ENCODE measurements around the gene PPP1R7. TPM values are rescaled to one million over a fixed set of nuclear protein-coding genes. Genes with fewer than 3 reads are reported as not detected.
A peak's percentile ranks its signal among the peaks of the same experiment; 100 is the strongest.

PPP1R7 gene
- total and polyA plus RNA-seq, 9 of the 15 experiments (the other 6 are each of a cell fraction or from before 2014, with no cell fraction given): 37.5 to 75.0 (median 50.5) TPM

DNA sequence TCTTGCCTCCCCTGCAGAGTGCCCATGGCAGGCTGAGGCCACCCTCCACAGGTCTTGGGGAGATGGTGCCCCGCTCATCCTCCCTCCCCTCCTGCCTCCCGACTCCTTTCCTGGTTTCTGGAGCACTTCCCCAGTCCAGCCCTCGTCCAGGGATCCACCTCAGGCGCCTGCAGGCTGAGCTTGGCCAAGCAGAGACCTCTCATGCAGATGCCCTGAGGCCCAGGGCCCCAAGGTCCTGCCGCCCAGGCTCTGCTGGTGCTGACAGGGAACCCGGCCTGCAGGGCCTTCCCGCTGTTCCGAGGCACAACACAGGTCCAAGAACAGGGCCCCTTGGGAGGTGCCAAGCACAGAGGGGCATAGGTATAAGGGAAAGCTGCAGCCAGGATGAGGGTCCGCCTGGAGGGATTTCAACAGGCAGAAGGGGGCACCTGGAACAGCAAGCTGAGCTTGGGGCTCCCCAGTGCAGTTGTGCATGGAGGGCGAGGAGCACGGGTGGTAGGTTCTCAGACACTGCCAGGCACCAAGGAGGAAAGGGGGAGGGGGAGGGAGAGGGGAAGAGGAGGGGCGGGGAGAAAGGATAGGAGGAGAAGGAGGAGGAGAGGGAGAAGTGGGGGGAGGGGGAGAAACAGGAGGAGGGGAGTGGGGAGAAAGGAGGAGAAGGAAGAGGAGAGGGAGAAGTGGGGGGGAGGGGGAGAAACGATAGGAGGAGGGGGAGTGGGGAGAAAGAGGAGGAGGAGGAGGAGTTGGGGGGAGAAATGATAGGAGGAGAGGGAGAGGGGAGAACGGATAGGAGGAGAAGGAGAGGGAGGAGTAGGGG is 37.0 kb downstream of the PPP1R7 start:
- no peak overlapping the region for H3K27ac ChIP-seq (ENCODE audit: extremely low read depth, low read depth, low read length)
- 22% methylated on average over 6 of the region's 14 CpGs for WGBS (ENCODE audit: insufficient coverage, low coverage, missing lambda C conversion rate)

DNA sequence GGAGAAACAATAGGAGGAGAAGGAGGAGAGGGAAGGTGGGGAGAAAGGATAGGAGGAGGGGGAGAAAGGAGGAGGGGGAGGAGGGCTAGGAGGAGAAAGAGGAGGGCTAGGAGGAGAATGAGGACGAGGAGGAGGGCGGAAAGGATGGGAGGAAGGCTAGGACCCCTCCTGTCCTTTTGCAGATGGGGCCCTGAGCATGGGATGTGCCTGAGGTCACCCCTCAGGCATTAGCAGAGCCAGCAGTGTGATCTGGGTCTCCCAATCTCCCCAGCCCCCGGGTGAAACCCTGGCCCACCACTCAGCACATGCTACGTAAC is 37.6 kb downstream of the PPP1R7 start:
- CTCF ChIA-PET (ENCODE audit: low intra/inter-chr PET ratio): no interaction called here
- in situ Hi-C loops (cut with MboI): no loop called here
- H2AFZ ChIP-seq (ENCODE audit: low read depth, low read length): no peak overlapping the region

More for the DNA sequence above, 37.0 kb downstream of the PPP1R7 start:
- Histone ChIP-seq H3K4me2 (ENCODE audit: insufficient read depth, low read length) (no peak overlapping the region), H4K20me1 (replicated peaks; ENCODE audit: control insufficient read depth, insufficient read depth, low read length) (no peaks in the 10 kb centered on the region), H3K79me2 (ENCODE audit: control insufficient read depth, insufficient read depth, low read length) (no peaks in the 10 kb centered on the region), H3K27me3 (ENCODE audit: control insufficient read depth in 2 of 2, insufficient read depth in 2 of 2, low read length in 2 of 2) (no peaks in the 10 kb centered on the region; a peak in 2 of 5 replicates), H3K4me3 (no peak overlapping the region), H3K36me3 (ENCODE audit: control insufficient read depth, insufficient read depth, low read length) (0 out of 3 replicates have a peak, but pooled peaks cover 3% of the 10 kb centered on the region), H3K9ac (ENCODE audit: insufficient read depth in 1 of 2, low read depth in 2 of 2, low read length in 2 of 2) (no peak overlapping the region), H3K4me1 (replicated peaks in 1 of 2; ENCODE audit: control insufficient read depth in 2 of 2, insufficient read depth in 2 of 2, low read length in 2 of 2) (peaks cover 0 to 33% of the 10 kb centered on the region in 2 experiments; a peak in 2 of 5 replicates), H3K9me3 (replicated peaks; ENCODE audit: control insufficient read depth, insufficient read depth, low read depth, low read length) (no peaks in the 10 kb centered on the region), H2AFZ (ENCODE audit: low read depth, low read length) (no peak overlapping the region), H3K9me1 (ENCODE audit: control insufficient read depth, insufficient read depth, low read length) (no peaks in the 10 kb centered on the region)
- DNase-seq (ENCODE audit: extremely low read depth in 1 of 4, low spot score in 3 of 4) (no peak), ATAC-seq (no peak), FAIRE-seq (no peak)
- no TSS peak for BruUV-seq (replicated peaks)
- intact Hi-C loops (cut with micrococcal nuclease) (no loop called here), in situ Hi-C loops (cut with MboI) (no loop called here)
- ChIA-PET POLR2A (no interaction called here), CTCF (ENCODE audit: low intra/inter-chr PET ratio) (no interaction called here)
- TF ChIP-seq ZNF354B (CRISPR knock-in tag; IDR thresholded peaks at IDR 0.05) (no peak), SAFB2 (IDR thresholded peaks at IDR 0.05; ENCODE audit: borderline replicate concordance, low read depth, low read length, severe bottlenecking) (no peak), KDM1A (IDR thresholded peaks at IDR 0.05) (0 out of 4 replicates have a peak, but pooled peaks of 1 of the 2 experiments have one; percentile 14), HLTF (IDR thresholded peaks at IDR 0.05) (no peak), ZNF445 (CRISPR knock-in tag; IDR thresholded peaks at IDR 0.05; ENCODE audit: low read depth) (no peak)

More for the DNA sequence above, 37.6 kb downstream of the PPP1R7 start:
- Histone ChIP-seq H3K4me2 (ENCODE audit: insufficient read depth, low read length) (no peak overlapping the region), H3K36me3 (ENCODE audit: control insufficient read depth, insufficient read depth, low read length) (0 out of 3 replicates have a peak, but pooled peaks cover 1% of the 10 kb centered on the region), H3K4me3 (no peak overlapping the region), H3K9ac (ENCODE audit: insufficient read depth in 1 of 2, low read depth in 2 of 2, low read length in 2 of 2) (no peak overlapping the region; a peak in 1 of 4 replicates), H3K27ac (ENCODE audit: extremely low read depth, low read depth, low read length) (no peak overlapping the region), H3K9me3 (replicated peaks; ENCODE audit: control insufficient read depth, insufficient read depth, low read depth, low read length) (no peaks in the 10 kb centered on the region), H4K20me1 (replicated peaks; ENCODE audit: control insufficient read depth, insufficient read depth, low read length) (no peaks in the 10 kb centered on the region), H3K9me1 (ENCODE audit: control insufficient read depth, insufficient read depth, low read length) (no peaks in the 10 kb centered on the region), H3K4me1 (replicated peaks in 1 of 2; ENCODE audit: control insufficient read depth in 2 of 2, insufficient read depth in 2 of 2, low read length in 2 of 2) (peaks cover 0 to 33% of the 10 kb centered on the region in 2 experiments; a peak in 2 of 5 replicates), H3K27me3 (ENCODE audit: control insufficient read depth in 2 of 2, insufficient read depth in 2 of 2, low read length in 2 of 2) (no peaks in the 10 kb centered on the region; a peak in 2 of 5 replicates), H3K79me2 (ENCODE audit: control insufficient read depth, insufficient read depth, low read length) (no peaks in the 10 kb centered on the region)
- DNase-seq (ENCODE audit: extremely low read depth in 1 of 4, low spot score in 3 of 4): no peak
- TF ChIP-seq, protein P1, sequence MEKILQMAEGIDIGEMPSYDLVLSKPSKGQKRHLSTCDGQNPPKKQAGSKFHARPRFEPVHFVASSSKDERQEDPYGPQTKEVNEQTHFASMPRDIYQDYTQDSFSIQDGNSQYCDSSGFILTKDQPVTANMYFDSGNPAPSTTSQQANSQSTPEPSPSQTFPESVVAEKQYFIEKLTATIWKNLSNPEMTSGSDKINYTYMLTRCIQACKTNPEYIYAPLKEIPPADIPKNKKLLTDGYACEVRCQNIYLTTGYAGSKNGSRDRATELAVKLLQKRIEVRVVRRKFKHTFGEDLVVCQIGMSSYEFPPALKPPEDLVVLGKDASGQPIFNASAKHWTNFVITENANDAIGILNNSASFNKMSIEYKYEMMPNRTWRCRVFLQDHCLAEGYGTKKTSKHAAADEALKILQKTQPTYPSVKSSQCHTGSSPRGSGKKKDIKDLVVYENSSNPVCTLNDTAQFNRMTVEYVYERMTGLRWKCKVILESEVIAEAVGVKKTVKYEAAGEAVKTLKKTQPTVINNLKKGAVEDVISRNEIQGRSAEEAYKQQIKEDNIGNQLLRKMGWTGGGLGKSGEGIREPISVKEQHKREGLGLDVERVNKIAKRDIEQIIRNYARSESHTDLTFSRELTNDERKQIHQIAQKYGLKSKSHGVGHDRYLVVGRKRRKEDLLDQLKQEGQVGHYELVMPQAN (IDR thresholded peaks at IDR 0.05; ENCODE audit: borderline replicate concordance): no peak
- peak; percentile 71 for TF ChIP-seq ZNF263 (CRISPR knock-in tag; IDR thresholded peaks at IDR 0.05; ENCODE audit: borderline replicate concordance)
- POLR2A ChIA-PET: no interaction called here
- FAIRE-seq: no peak
- WGBS (ENCODE audit: insufficient coverage, low coverage, missing lambda C conversion rate): 29% methylated on average over 3 of the region's 4 CpGs
- BruUV-seq (replicated peaks): no TSS peak
- ATAC-seq: no peak
- intact Hi-C loops (cut with micrococcal nuclease): no loop called here

Data from K562 (cell line).